Omental fat pad (tissue), 4 donors: ENCODE measurements around the gene SH3GL1. TPM values are rescaled to one million over a fixed set of nuclear protein-coding genes. Genes with fewer than 3 reads are reported as not detected.

Experiments
- ATAC-seq: fragments of 150-250 bp; one replicate; pipeline ENCODE4 v1.9.1; 2016; ENCODE audit warnings: mild to moderate bottlenecking, moderate library complexity; ENCODE audit not compliant: low FRiP score
- DNase-seq: peaks from one replicate; pipeline ENCODE4 v3.0.0-alpha.2; 2019; ENCODE audit warnings: low spot score
- total RNA-seq, 4 donors: library from RNA; depleted of rRNA; stranded (reverse); fragments of >200 nt; gene quantifications; one replicate each; pipeline ENCODE4 v1.1.0, GENCODE V29; 2016
- TF ChIP-seq, protein P1 (sequence below), 3 donors: fragments of 450-650 bp; IDR thresholded peaks; one replicate each; pipeline ENCODE4 v1.5.1; 2016 to 2017; ENCODE audit warnings: antibody characterized with exemption in 3 of 3, mild to moderate bottlenecking in 3 of 3, moderate library complexity in 2 of 3

The SH3GL1 gene
- total RNA-seq, 4 donors from 2014 or later, result 38.0 to 54.9 (median 48.2) TPM

GRCh38 chr19:4445963-4446703 is 45.8 kb upstream of the SH3GL1 start:
- ATAC-seq, result no peak
- TF ChIP-seq, protein P1, sequence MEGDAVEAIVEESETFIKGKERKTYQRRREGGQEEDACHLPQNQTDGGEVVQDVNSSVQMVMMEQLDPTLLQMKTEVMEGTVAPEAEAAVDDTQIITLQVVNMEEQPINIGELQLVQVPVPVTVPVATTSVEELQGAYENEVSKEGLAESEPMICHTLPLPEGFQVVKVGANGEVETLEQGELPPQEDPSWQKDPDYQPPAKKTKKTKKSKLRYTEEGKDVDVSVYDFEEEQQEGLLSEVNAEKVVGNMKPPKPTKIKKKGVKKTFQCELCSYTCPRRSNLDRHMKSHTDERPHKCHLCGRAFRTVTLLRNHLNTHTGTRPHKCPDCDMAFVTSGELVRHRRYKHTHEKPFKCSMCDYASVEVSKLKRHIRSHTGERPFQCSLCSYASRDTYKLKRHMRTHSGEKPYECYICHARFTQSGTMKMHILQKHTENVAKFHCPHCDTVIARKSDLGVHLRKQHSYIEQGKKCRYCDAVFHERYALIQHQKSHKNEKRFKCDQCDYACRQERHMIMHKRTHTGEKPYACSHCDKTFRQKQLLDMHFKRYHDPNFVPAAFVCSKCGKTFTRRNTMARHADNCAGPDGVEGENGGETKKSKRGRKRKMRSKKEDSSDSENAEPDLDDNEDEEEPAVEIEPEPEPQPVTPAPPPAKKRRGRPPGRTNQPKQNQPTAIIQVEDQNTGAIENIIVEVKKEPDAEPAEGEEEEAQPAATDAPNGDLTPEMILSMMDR (IDR thresholded peaks at IDR 0.05), result no peak
- no peak for DNase-seq

GRCh38 chr19:4444765-4445741 is 44.7 kb upstream of the SH3GL1 start:
- ATAC-seq, result no peak
- DNase-seq, result no peak
- TF ChIP-seq, protein P1 (IDR thresholded peaks at IDR 0.05), result no peak

DNA sequence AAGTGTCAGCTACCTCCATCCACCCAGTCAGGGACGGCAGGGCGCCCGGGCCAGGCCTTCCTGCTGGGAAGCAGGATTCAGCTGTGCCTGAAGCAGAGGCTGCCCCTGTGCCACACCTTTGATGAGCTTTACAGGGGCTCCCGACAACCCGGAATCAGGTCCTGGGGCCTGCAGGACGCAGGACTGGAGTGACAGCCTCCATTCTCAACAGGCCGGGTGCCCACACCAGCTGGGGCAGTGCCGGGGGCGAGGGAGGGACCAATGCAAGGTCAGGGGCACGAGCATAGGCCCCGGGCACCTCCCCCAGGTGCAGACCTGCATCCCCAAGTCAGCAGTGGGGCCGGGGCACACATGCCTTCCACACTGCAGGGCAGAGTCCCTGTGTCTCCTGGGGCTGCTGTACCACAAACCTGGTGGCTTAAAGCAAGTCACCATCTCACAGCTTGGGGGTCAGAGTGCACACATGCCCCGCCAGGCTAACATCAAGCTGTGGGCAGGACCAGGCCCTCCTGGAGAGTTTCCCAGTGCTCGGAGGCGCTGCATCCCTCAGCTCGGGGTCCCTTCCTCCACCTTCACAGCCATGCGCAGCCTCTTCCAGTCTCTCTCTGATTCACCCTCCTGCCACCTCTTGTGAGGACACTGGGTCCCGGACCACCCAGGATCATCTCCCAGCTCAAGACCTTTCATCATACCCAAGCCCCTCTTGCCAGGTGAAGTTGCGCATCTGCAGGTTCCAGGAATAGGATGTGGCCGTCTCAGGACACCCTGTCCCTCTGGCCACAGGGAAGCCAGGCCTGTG is 43.8 kb upstream of the SH3GL1 start:
- TF ChIP-seq, protein P1 (IDR thresholded peaks at IDR 0.05), result no peak
- DNase-seq, result no peak
- no peak for ATAC-seq

DNA sequence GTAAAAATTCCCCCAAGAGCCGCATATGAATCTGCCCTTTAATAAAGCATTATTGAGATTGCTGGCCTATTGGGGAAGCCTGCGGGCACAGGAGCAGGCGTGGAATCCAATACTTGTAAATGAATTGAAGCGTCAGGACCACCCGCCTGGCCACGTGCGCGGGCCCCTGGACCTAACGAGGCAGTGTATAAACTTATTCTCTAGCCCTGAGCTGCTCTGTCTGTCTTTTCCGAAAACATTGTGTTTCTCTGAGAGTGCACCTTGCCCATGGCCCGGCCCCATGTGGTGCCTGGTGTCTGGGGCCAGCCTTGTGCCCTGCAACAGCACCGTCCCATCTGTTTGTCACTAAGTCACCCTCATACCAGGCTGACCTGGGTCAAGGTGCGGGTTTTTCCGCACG is 42.8 kb upstream of the SH3GL1 start:
- ATAC-seq, result no peak
- TF ChIP-seq, protein P1 (IDR thresholded peaks at IDR 0.05), result no peak
- no peak for DNase-seq

GRCh38 chr19:4442819-4443146 is 42.4 kb upstream of the SH3GL1 start:
- TF ChIP-seq, protein P1 (IDR thresholded peaks at IDR 0.05), result no peak
- DNase-seq (no peak), ATAC-seq (no peak)

DNA sequence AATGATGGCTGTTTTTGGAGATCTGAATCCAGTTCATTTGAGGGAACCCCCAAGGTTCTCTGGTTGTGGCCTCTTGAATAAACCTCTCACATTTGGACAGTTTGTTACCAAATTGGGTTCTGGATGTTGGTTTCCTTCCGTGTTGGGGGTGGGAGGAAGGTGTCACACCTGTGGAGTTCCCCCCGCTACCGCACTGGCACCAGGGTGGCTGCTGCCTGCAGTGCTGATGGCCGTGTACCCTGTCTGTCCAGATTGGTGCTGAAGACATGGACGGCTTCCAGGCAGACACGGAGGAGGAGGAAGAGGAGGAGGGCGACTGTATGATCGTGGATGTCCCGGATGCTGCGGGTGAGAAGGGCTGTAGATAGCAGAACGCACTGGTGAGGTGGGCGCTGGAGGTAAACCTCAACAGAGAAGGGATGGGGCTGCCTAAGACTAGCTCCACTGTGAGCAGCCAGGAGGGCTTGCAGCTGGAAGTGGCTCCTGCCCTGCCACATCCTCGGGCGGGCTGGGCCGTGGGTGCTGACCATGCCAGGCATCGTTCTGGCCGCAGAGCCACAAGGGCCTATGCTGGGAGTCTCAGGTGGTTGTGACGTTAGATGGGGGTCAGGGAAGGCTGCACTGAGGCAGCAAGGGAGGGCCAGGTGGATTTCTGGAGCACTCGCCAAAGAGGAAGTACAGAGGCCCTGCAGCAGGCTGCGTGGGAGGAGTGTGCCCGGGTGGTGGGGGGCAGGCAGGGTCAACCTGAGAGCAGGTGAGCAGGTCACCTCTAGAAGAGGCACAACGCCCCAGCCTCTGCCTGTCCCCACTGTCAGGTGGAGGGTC is 41.9 kb upstream of the SH3GL1 start:
- no peak for ATAC-seq
- TF ChIP-seq, protein P1 (IDR thresholded peaks at IDR 0.05), result no peak
- DNase-seq, result no peak
